LNCaP clone FGC (cell line): ENCODE measurements around the gene KCNC2.
A peak's percentile ranks its signal among the peaks of the same experiment; 100 is the strongest.

ENCODE experiments used
- DNase-seq: peaks from one replicate; pipeline ENCODE4 v3.0.0-alpha.2; 2011; ENCODE audit warnings: low read depth
- H3K4me3 ChIP-seq: 2 replicates; pipeline ENCODE4 v1.5.1; 2011; ENCODE audit warnings: mild to moderate bottlenecking, low read depth, low read length, control low read depth
- CTCF ChIP-seq: IDR thresholded peaks from 2 replicates; pipeline ENCODE4 v1.5.1; 2012; ENCODE audit warnings: mild to moderate bottlenecking; ENCODE audit not compliant: control insufficient read depth, insufficient read depth; ENCODE audit errors: extremely low read depth

KCNC2 gene

GRCh38 chr12:75212072-75212471 is 2.4 kb upstream of the KCNC2 start:
- no peak for TF ChIP-seq CTCF

GRCh38 chr12:75208856-75209811 is 505 bp downstream of the KCNC2 start:
- TF ChIP-seq CTCF, result no peak
- peak; percentile 25 for DNase-seq
- peak overlapping the region; percentile 38 for H3K4me3 ChIP-seq

More at GRCh38 chr12:75212072-75212471, 2.4 kb upstream of the KCNC2 start:
- no peak for DNase-seq
- H3K4me3 ChIP-seq, result no peak overlapping the region

GRCh38 chr12:75207338-75208083 is 2.1 kb downstream of the KCNC2 start:
- no peak for TF ChIP-seq CTCF
- no peak for DNase-seq
- no peak overlapping the region for H3K4me3 ChIP-seq

- TF ChIP-seq CTCF, result no peak
- no peak for DNase-seq
- no peak overlapping the region for H3K4me3 ChIP-seq
Observed at GRCh38 chr12:75205558-75205957, 4.1 kb downstream of the KCNC2 start.

GRCh38 chr12:75196865-75197264 is 12.8 kb downstream of the KCNC2 start:
- TF ChIP-seq CTCF, result no peak
- no peak for DNase-seq
- H3K4me3 ChIP-seq, result no peak overlapping the region

- TF ChIP-seq CTCF, result no peak
- H3K4me3 ChIP-seq, result no peak overlapping the region
- DNase-seq, result no peak
Observed at GRCh38 chr12:75196408-75196807, 13.2 kb downstream of the KCNC2 start.
